Inflammatory macrophage (primary cell): ENCODE data around the gene TRIOBP.
A peak's percentile ranks its signal among the peaks of the same experiment; 100 is the strongest.
"Not testable (repeated sequence)": the region's sequence is repeated elsewhere in the genome, so short reads cannot be mapped to it uniquely, and the experiment has no call there.

Experiments used
- DNase-seq, 2 donors: peaks; one replicate each; pipeline ENCODE4 v3.0.0-alpha.2; 2020 to 2022
- total RNA-seq, 18 experiments: gene quantifications; one replicate each; lab custom pipeline; 2026; ENCODE audit warnings: mixed read lengths in 6 of 18, inconsistent platforms in 2 of 18; lab: John Stamatoyannopoulos, UW

The TRIOBP gene
- 26.1 to 88.1 (median 58.6) reads per million in 18 experiments for total RNA-seq

- DNase-seq, result peak; percentile 82 to 90
Measured at GRCh38 chr22:37696657-37697537, at the start of gene TRIOBP. TRIOBP (plus strand) TSS chr22:37697048; CDS start chr22:37701366, 4,318 bp downstream.

- DNase-seq, result no peak
Measured at GRCh38 chr22:37647317-37647716, 49.5 kb upstream of the TRIOBP start.

- DNase-seq, result no peak
Measured at GRCh38 chr22:37647928-37648327, 48.9 kb upstream of the TRIOBP start.

- no peak for DNase-seq
Measured at GRCh38 chr22:37650463-37651136, 46.2 kb upstream of the TRIOBP start.

- no peak for DNase-seq
Measured at GRCh38 chr22:37654563-37655251, 42.1 kb upstream of the TRIOBP start.

- DNase-seq, result no peak
Measured at GRCh38 chr22:37655252-37655563, 41.6 kb upstream of the TRIOBP start.

GRCh38 chr22:37656583-37656982 lies 40.3 kb upstream of the TRIOBP start:
- not testable (repeated sequence) for DNase-seq

- no peak for DNase-seq
Measured at GRCh38 chr22:37657590-37658132, 39.2 kb upstream of the TRIOBP start.

GRCh38 chr22:37658133-37659065 lies 38.4 kb upstream of the TRIOBP start, which contains the start of gene PDXP:
PDXP (plus strand) TSS chr22:37658723; CDS start chr22:37658783, 60 bp downstream.
- peak; percentile 100 for DNase-seq

- DNase-seq, result peak in 1 of 2 donors; percentile 53
Measured at GRCh38 chr22:37659066-37659896, 37.6 kb upstream of the TRIOBP start.

GRCh38 chr22:37659897-37660708 lies 36.7 kb upstream of the TRIOBP start:
- DNase-seq, result no peak

GRCh38 chr22:37660709-37661045 lies 36.2 kb upstream of the TRIOBP start:
- no peak for DNase-seq

- DNase-seq, result peak in 1 of 2 donors; percentile 20
Measured at GRCh38 chr22:37661160-37661924, 35.5 kb upstream of the TRIOBP start.

GRCh38 chr22:37662039-37662438 lies 34.8 kb upstream of the TRIOBP start:
- DNase-seq, result peak; percentile 62 to 80

- no peak for DNase-seq
Measured at GRCh38 chr22:37663521-37664140, 33.2 kb upstream of the TRIOBP start.

- no peak for DNase-seq
Measured at GRCh38 chr22:37664249-37665101, 32.4 kb upstream of the TRIOBP start.

- DNase-seq, result no peak
Measured at GRCh38 chr22:37665487-37665886, 31.4 kb upstream of the TRIOBP start.

- no peak for DNase-seq
Measured at GRCh38 chr22:37669586-37669985, 27.3 kb upstream of the TRIOBP start.
